NCI-H345 (cell line): Measurements from ENCODE around the gene UGT2B28.
"Not testable (repeated sequence)": the region's sequence is repeated elsewhere in the genome, so short reads cannot be mapped to it uniquely, and the experiment has no call there.

Experiments used
- DNase-seq: peaks from one replicate; lab custom pipeline; 2025; lab: John Stamatoyannopoulos, UW

Gene UGT2B28

GRCh38 chr4:69343558-69344420 is 63.5 kb downstream of the UGT2B28 start:
- not testable (repeated sequence) for DNase-seq
